Ovary (tissue), 3 donors: ENCODE measurements around the gene TANK.

Source experiments
- CTCF ChIP-seq, 3 donors: fragments of 450-650 bp in 2 of 3; fragments of 200-600 bp in 1 of 3; IDR thresholded peaks; one replicate each; pipeline versions ENCODE4 v1.5.1 to v1.8.0; 2016 to 2022; ENCODE audit warnings: antibody characterized with exemption in 3 of 3, mild to moderate bottlenecking in 1 of 3
- EP300 ChIP-seq: sonication (generic); formaldehyde crosslinking; IDR thresholded peaks from one replicate; pipeline ENCODE4 v1.6.1; 2017; ENCODE audit warnings: antibody characterized with exemption
- POLR2A ChIP-seq: fragments of 450-650 bp; IDR thresholded peaks from one replicate; pipeline ENCODE4 v1.6.1; 2017; ENCODE audit warnings: antibody characterized with exemption, mild to moderate bottlenecking, moderate library complexity
- donor health status: DM: no; HTN: no; CAD: no.

- TF ChIP-seq CTCF (IDR thresholded peaks at IDR 0.05) = no peak
- no peak for TF ChIP-seq EP300
- TF ChIP-seq POLR2A = no peak
Observed at GRCh38 chr2:161204846-161205245, 44.6 kb downstream of the TANK start.
